Measurements from ENCODE around the gene TOMM5.

Gene TOMM5

GRCh38 chr9:37562826-37563225, 29.6 kb downstream of the TOMM5 start:
- DNase-seq (ENCODE audit: low read depth), result no peak

DNA sequence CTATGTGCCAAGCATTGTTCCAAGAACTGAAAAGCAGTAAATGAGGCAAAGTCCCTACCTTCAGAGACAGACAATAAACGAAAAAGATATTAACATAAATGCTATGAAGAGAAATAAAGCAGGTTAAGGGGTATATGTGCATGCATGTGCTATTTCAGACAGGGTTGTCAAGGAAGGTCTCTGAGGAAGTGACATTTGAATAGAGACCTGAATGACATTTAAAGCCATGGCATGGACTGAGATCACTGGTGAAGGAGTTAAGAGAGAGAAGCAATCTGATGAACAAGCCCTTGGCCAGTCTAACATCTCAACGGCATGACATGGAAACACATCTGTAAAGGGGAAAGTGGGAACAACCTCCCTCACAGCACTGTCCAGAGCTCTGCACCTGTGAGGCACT, 30.7 kb downstream of the TOMM5 start:
- DNase-seq (ENCODE audit: low read depth), result no peak

DNA sequence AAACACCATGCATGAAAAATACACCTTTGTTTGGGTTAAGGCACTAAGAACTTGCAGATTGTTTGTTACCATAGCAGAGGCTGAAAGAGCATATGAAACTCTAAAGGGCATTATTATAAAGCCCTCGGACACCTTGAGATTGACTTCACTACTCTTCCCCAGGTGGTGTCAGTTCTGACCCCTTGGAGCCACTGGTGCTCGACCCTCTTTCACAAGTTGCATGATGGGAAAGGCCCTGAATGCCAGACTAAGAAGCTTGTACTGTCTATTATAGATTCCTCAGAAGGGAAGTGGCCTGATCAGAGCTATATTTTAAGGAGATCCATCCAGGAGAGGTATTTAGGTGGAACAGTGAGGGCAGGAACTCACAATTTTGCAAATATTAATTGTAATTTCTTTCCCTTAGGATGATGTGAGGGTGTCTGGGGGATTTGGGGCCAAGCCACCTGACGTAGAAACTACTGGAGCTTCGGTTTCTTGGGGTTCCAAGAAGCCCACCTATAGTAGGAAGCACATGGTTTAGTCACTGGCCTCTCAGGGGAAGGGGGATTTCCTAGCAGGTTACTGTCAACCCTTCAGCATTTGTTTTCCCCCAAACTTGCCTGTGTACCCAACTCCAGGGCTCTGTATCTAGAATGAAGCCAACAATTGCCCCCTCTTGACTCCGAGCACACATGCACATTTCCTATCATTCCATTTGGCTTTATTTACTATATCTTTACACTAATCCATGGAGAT, 32.4 kb downstream of the TOMM5 start:
- DNase-seq (ENCODE audit: low read depth), result no peak

GRCh38 chr9:37559125-37559524, 33.3 kb downstream of the TOMM5 start:
- no peak for DNase-seq (ENCODE audit: low read depth)

DNA sequence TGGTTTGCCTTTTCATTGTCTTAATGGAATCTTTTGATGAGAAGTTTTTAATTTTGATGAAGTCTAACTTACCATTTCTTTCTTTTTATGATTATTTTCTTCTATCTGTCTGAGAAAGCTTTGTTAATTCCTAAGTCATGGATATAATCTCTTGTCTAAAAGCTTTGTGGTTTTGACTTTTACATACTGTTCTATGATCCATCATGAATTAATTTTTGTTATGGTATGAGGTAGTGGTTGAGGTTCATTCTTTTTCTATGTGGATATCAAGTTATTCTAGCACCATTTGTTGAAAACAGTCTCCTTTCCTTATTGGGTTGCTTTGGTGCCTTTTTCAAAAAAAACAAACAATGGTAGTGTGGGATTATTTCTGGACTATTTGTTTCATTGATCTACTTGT, 36.6 kb downstream of the TOMM5 start:
- DNase-seq (ENCODE audit: low read depth), result no peak

- DNase-seq (ENCODE audit: low read depth), result no peak
Measured at GRCh38 chr9:37554318-37554717, 38.1 kb downstream of the TOMM5 start.

DNA sequence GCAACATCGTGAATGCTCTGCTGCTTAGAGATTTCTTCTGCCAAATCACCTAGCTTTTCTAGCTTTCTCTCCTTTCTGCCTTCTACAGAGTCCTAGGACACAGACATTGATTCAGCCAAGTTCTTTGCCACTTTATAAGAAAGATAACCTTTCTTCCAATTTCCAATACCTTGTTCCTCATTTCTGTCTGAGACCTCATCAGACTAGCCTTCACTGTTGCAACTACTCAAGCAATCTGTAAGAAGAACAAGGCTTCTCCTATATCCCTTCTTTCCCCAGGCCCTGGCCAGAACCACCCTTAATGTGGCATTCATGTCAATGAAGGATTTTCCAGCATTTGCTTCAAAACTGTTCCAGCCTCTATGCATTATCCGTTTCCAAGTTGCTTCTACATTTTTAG, 40.5 kb downstream of the TOMM5 start:
- DNase-seq (ENCODE audit: low read depth), result no peak

GRCh38 chr9:37551468-37551867, 40.9 kb downstream of the TOMM5 start:
- DNase-seq (ENCODE audit: low read depth), result no peak

GRCh38 chr9:37550781-37551180, 41.6 kb downstream of the TOMM5 start:
- DNase-seq (ENCODE audit: low read depth), result no peak

DNA sequence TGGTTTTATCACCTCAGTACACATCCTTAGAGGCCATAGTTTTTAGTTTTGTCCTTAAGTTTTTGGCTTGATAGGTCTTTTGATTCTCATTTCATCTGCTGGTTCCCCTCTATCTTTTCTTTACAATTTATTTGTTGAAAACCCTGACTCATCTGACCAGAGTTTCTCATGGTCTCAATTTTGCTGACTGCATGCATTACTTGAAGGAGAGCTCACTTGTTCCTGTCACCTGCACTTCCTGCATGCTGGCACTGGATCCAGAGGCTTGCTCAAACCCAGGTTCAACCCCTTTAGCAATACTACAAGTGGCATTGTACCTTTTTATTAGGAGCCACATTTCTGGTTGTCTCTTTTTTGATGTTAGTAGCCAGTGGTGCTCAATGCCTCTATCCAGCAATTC, 42.9 kb downstream of the TOMM5 start:
- no peak for DNase-seq (ENCODE audit: low read depth)

- DNase-seq (ENCODE audit: low read depth), result no peak
Measured at GRCh38 chr9:37547328-37547878, 45.0 kb downstream of the TOMM5 start.

- no peak for DNase-seq (ENCODE audit: low read depth)
Measured at GRCh38 chr9:37543468-37543867, 48.9 kb downstream of the TOMM5 start.

GRCh38 chr9:37542895-37543294, 49.5 kb downstream of the TOMM5 start:
- DNase-seq (ENCODE audit: low read depth), result no peak

DNA sequence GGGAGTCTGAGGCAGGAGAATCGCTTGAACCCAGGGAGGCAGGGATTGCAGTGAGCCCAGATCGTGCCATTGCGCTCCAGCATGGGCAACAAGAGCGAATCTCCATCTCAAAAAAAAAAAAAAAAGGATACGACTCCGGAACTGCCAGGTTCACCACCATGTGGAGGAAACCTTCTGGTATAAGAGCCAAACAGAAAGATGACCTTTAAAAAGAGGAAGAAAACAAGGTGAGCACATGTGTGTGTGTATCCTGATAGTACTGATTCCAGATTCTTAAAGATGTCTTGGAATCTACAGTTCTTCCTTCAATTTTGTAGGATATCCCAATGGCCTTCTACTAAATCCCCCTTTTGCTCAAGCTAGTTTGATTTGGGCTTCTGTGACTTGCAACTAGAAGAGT, 49.9 kb downstream of the TOMM5 start:
- no peak for DNase-seq (ENCODE audit: low read depth)

- DNase-seq (ENCODE audit: low read depth), result no peak
Measured at GRCh38 chr9:37541465-37541864, 50.9 kb downstream of the TOMM5 start.

DNA sequence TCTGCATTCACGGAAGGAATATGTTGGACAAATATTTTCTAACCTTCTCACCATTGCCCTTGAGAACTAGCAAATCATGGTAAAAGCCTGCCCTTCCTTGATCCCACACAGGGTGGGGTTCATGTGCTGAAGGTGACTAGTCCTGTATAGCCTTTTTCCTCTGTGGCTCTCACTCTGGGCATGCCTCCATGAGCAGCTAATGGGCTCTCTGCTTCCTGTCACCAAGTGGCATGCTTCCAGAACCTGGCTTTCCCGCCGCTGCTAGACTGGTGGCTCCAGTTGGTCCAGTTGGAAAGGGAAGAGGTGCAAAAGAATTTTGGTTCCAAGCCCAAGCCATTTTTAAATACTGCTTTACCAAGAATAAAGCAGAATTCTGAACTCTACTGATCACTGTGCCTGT, 51.8 kb downstream of the TOMM5 start:
- DNase-seq (ENCODE audit: low read depth), result no peak

DNA sequence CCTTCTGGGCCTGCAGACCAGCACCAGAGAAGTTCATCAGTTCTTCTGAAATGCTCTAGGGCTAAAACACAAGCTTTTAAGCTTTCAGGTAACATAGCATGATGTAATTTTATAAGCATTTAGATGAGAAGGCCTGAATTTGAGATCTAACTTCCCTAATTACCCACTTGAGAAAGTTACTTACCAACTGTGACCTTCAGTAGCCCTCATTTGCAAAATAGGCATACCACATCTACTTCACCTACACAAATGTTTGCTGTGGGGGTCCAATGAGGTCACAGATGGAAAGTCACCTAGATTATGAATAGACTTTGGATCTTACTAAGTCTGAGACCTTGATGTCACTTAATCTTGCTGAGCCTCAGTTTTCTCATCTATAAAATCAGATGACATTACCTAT, 52.8 kb downstream of the TOMM5 start:
- DNase-seq (ENCODE audit: low read depth), result no peak

Measured in stimulated activated CD8-positive, alpha-beta memory T cell treated with anti-CD3 and anti-CD28 coated beads, Interleukin-12 subunit alpha, Interleukin-12 subunit beta, amount 100 ng/mL, for 1 hour (primary cell).